Suprapubic skin (tissue), 3 donors: ENCODE results near the gene HABP4.

Experiments
- CTCF ChIP-seq, 2 donors: fragments of 200-600 bp in 1 of 2; fragments of 450-650 bp in 1 of 2; sonication (generic) in 1 of 2; IDR thresholded peaks; one replicate each; pipeline ENCODE4 v1.5.1; 2016 to 2019; ENCODE audit warnings: antibody characterized with exemption in 2 of 2, mild to moderate bottlenecking in 1 of 2, moderate library complexity in 1 of 2
- POLR2A ChIP-seq, 2 donors: fragments of 450-650 bp; IDR thresholded peaks; one replicate each; pipeline ENCODE4 v1.6.1; 2017; ENCODE audit warnings: antibody characterized with exemption in 2 of 2, mild to moderate bottlenecking in 2 of 2, moderate library complexity in 2 of 2

- TF ChIP-seq CTCF (IDR thresholded peaks at IDR 0.05) (no peak), POLR2A (IDR thresholded peaks at IDR 0.05) (no peak)
Observed at GRCh38 chr9:96482476-96482875, 32.5 kb downstream of the HABP4 start.
